Caco-2 (cell line): ENCODE results near the gene CD9. TPM values are rescaled to one million over a fixed set of nuclear protein-coding genes. Genes with fewer than 3 reads are reported as not detected.

Experiments
- BruUV-seq: library from RNA; stranded (reverse); fragments of 400-500 nt; replicated peaks from 2 replicates; lab custom pipeline; 2021; lab: Mats Ljungman, UMichigan
- CTCF ChIA-PET: fragments of 300-600 bp; sonication (Branson Sonifier 250); formaldehyde crosslinking; loops from one replicate; lab custom pipeline; 2022; ENCODE audit warnings: antibody characterized with exemption; lab: Charles Lee
- POLR2A ChIA-PET: fragments of 300-600 bp; sonication (Branson Sonifier 250); formaldehyde crosslinking; loops from one replicate; lab custom pipeline; 2022; ENCODE audit warnings: antibody characterized with exemption; lab: Charles Lee
- DNase-seq, 2 experiments: peaks; one replicate each; pipeline versions ENCODE4 v3.0.0 to v3.0.0-alpha.2; 2020 to 2022
- H3K27me3 ChIP-seq: replicated peaks from 2 replicates; pipeline ENCODE4 v1.6.0; 2011; ENCODE audit warnings: low read length; ENCODE audit not compliant: control insufficient read depth, insufficient read depth
- H3K36me3 ChIP-seq: 2 replicates; pipeline ENCODE4 v1.5.1; 2011; ENCODE audit warnings: low read length; ENCODE audit not compliant: control insufficient read depth, insufficient read depth
- H3K4me1 ChIP-seq: fragments of 250-450 bp; sonication (Bioruptor Pico); 2 replicates; pipeline ENCODE4 v1.5.1; 2020; ENCODE audit warnings: mild to moderate bottlenecking
- H3K4me3 ChIP-seq: 2 replicates; pipeline ENCODE4 v1.5.1; 2011; ENCODE audit warnings: low read depth, mild to moderate bottlenecking, control low read depth, low read length
- H3K9me3 ChIP-seq: fragments of 250-450 bp; sonication (Bioruptor Pico); 2 replicates; pipeline ENCODE4 v1.5.1; 2020; ENCODE audit warnings: mild to moderate bottlenecking, moderate library complexity
- H3K27ac Mint-ChIP-seq: one replicate; pipeline ENCODE4 v1.8.0; 2022; ENCODE audit warnings: mixed read lengths; ENCODE audit not compliant: unreplicated experiment
- H3K27me3 Mint-ChIP-seq: one replicate; pipeline ENCODE4 v1.8.0; 2022; ENCODE audit warnings: mixed read lengths; ENCODE audit not compliant: insufficient read depth, unreplicated experiment
- H3K36me3 Mint-ChIP-seq: one replicate; pipeline ENCODE4 v1.8.0; 2022; ENCODE audit warnings: mild to moderate bottlenecking, mixed read lengths; ENCODE audit not compliant: insufficient read depth, unreplicated experiment
- H3K4me1 Mint-ChIP-seq: one replicate; pipeline ENCODE4 v1.8.0; 2022; ENCODE audit warnings: low read depth, mixed read lengths; ENCODE audit not compliant: unreplicated experiment
- H3K4me3 Mint-ChIP-seq: one replicate; pipeline ENCODE4 v1.8.0; 2022; ENCODE audit warnings: mild to moderate bottlenecking, moderate library complexity, mixed read lengths; ENCODE audit not compliant: unreplicated experiment
- H3K9me3 Mint-ChIP-seq: one replicate; pipeline ENCODE4 v1.8.0; 2022; ENCODE audit warnings: mixed read lengths; ENCODE audit not compliant: unreplicated experiment
- intact Hi-C: fragments of 100-400 bp; cut with micrococcal nuclease; formaldehyde crosslinking; loops from one replicate; pipeline ENCODE4 v1.10.0; 2022; ENCODE audit not compliant: unreplicated experiment
- total RNA-seq: library from RNA; stranded (reverse); gene quantifications from 2 replicates; pipeline ENCODE4 v1.2.3, GENCODE V29; 2022
- TF ChIP-seq, protein P1 (sequence below), 2 experiments: fragments of 200-600 bp in 1 of 2; IDR thresholded peaks; 1 replicate in 1 of 2; 2 replicates in 1 of 2; pipeline versions ENCODE4 v1.5.1 to v1.8.0; 2011 to 2022; ENCODE audit warnings: antibody characterized with exemption in 1 of 2, control low read depth in 1 of 2, inconsistent platforms in 1 of 2, low read depth in 1 of 2, low read length in 1 of 2, mild to moderate bottlenecking in 1 of 2, moderate library complexity in 1 of 2; ENCODE audit not compliant: insufficient read depth in 1 of 2, severe bottlenecking in 1 of 2, unreplicated experiment in 1 of 2

Gene CD9
- total RNA-seq, 1 experiment from 2014 or later: 170 TPM

DNA sequence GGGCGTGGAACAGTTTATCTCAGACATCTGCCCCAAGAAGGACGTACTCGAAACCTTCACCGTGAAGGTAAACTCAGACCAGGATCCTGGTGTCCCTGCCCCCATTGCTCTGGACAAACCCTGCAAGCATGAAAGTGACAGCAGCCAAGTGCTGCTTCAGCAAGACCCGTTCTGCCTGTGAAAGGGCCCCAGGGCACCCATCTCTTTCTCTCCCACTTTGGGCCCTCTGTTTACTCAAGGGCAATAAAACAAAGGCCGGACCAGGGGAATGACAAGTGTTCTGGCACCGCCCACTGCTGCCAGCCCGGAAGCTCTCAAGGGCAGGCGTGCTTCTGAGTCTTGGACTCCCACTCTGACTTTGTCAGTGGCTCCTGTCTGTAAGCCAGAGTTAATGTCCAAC lies 35.3 kb downstream of the CD9 start:
- Histone ChIP-seq H3K4me1 (peaks cover 43% of the 10 kb centered on the region), H3K9me3 (no peaks in the 10 kb centered on the region), H3K36me3 (peaks cover 8% of the 10 kb centered on the region), H3K27me3 (no peaks in the 10 kb centered on the region), H3K4me3 (no peak overlapping the region)
- peak; percentile 89 to 93 for DNase-seq
- CTCF ChIA-PET: interaction anchor here (1.0 to 1.6 kb wide), 2 partner anchors 40 kb away, joined by 5 to 6 read pairs; no protein-coding TSS in a partner anchor
- BruUV-seq: no TSS peak
- peaks cover 53% of the 10 kb centered on the region for H3K36me3 Mint-ChIP-seq
- POLR2A ChIA-PET: interaction anchor here (0.7 kb wide), 2 partner anchors 13 to 121 kb away, joined by 3 read pairs; no protein-coding TSS in a partner anchor
- TF ChIP-seq, protein P1, sequence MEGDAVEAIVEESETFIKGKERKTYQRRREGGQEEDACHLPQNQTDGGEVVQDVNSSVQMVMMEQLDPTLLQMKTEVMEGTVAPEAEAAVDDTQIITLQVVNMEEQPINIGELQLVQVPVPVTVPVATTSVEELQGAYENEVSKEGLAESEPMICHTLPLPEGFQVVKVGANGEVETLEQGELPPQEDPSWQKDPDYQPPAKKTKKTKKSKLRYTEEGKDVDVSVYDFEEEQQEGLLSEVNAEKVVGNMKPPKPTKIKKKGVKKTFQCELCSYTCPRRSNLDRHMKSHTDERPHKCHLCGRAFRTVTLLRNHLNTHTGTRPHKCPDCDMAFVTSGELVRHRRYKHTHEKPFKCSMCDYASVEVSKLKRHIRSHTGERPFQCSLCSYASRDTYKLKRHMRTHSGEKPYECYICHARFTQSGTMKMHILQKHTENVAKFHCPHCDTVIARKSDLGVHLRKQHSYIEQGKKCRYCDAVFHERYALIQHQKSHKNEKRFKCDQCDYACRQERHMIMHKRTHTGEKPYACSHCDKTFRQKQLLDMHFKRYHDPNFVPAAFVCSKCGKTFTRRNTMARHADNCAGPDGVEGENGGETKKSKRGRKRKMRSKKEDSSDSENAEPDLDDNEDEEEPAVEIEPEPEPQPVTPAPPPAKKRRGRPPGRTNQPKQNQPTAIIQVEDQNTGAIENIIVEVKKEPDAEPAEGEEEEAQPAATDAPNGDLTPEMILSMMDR (IDR thresholded peaks at IDR 0.05; ENCODE audit: insufficient read depth in 1 of 2, low read depth in 1 of 2, low read length in 1 of 2, severe bottlenecking in 1 of 2, unreplicated experiment in 1 of 2): no peak
- H3K27me3 Mint-ChIP-seq: no peaks in the 10 kb centered on the region
- H3K4me1 Mint-ChIP-seq: peaks cover 54% of the 10 kb centered on the region
- peak overlapping the region; percentile 39 for H3K4me3 Mint-ChIP-seq
- peak overlapping the region; percentile 69 for H3K27ac Mint-ChIP-seq
- H3K9me3 Mint-ChIP-seq: no peaks in the 10 kb centered on the region
- intact Hi-C loops: loop anchor here (1.0 kb wide), 3 partner anchors 35 to 43 kb away; partner anchors contain the start of gene CD9

DNA sequence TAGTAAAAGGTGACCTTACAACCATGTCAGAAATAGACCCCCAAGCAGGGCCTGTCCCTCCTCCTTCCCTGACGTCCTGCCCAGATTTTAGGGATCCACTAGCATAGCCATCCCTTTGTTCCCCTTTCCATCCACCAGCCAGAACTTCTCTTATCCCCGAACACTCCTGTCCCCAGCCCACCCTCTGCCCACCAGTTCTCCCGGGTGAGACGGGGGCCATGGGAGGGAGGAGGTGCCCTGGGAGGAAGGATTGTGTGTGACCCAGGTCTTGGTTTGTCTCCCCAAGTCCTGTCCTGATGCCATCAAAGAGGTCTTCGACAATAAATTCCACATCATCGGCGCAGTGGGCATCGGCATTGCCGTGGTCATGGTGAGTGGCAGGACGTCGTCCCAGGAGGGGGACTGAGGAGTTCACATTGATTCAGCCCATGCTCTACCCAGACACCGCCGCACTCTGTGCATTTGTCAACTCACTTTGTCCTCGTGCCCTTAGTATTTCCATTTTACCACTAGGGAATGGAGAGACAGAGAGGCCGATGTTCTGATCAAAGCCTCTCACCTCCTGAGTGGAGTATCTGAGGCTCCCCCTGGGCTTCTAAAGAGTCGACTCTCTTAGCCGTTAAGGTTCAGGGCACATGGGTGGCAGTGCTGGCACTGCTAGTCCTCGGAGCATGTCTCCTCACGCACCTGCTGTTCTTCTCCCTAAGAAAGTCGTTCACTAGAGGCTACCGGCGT lies 35.9 kb downstream of the CD9 start:
- H3K4me1 ChIP-seq: peaks cover 37% of the 10 kb centered on the region
- no peak overlapping the region for H3K4me3 ChIP-seq
- no peaks in the 10 kb centered on the region for H3K27me3 ChIP-seq
- intact Hi-C loops: loop anchor here (1.0 kb wide), 3 partner anchors 36 to 42 kb away; partner anchors contain the start of gene CD9
- DNase-seq: no peak
- ChIA-PET POLR2A (interaction anchor here (0.7 kb wide), 1 partner anchor 13 kb away, joined by 3 read pairs; no protein-coding TSS in a partner anchor), CTCF (interaction anchor here (1.0 to 1.6 kb wide), 2 partner anchors 39 to 40 kb away, joined by 5 to 6 read pairs; no protein-coding TSS in a partner anchor)
- H3K9me3 ChIP-seq: no peaks in the 10 kb centered on the region
- no peaks in the 10 kb centered on the region for H3K27me3 Mint-ChIP-seq
- peaks cover 8% of the 10 kb centered on the region for H3K36me3 ChIP-seq
- no TSS peak for BruUV-seq
- peaks cover 56% of the 10 kb centered on the region for H3K36me3 Mint-ChIP-seq
- peak overlapping the region; percentile 69 for H3K27ac Mint-ChIP-seq
- peaks cover 48% of the 10 kb centered on the region for H3K4me1 Mint-ChIP-seq
- H3K4me3 Mint-ChIP-seq: peak overlapping the region; percentile 39
- no peaks in the 10 kb centered on the region for H3K9me3 Mint-ChIP-seq
- TF ChIP-seq, protein P1 (IDR thresholded peaks at IDR 0.05; ENCODE audit: insufficient read depth in 1 of 2, low read depth in 1 of 2, low read length in 1 of 2, severe bottlenecking in 1 of 2, unreplicated experiment in 1 of 2): no peak

DNA sequence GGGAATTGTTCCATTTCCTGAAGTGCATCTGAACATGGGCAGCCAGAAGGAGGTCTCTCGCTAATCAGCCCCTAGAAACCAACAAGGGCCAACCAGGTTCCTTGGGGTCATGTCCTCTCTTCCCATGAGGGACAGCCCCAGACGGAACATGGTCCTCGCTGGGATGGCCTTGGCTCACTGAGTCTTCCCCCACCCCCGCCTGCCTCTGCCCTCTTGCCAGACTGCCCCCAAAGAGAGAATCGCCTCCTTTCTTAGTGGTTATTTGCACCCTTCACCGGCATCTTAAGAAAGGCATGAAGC lies 36.4 kb downstream of the CD9 start:
- no TSS peak for BruUV-seq
- H3K36me3 Mint-ChIP-seq: peaks cover 59% of the 10 kb centered on the region
- peaks cover 47% of the 10 kb centered on the region for H3K4me1 Mint-ChIP-seq
- intact Hi-C loops: no loop called here
- H3K9me3 Mint-ChIP-seq: no peaks in the 10 kb centered on the region
- H3K27ac Mint-ChIP-seq: no peak overlapping the region
- no peaks in the 10 kb centered on the region for H3K27me3 ChIP-seq
- TF ChIP-seq, protein P1 (IDR thresholded peaks at IDR 0.05; ENCODE audit: insufficient read depth in 1 of 2, low read depth in 1 of 2, low read length in 1 of 2, severe bottlenecking in 1 of 2, unreplicated experiment in 1 of 2): no peak
- H3K9me3 ChIP-seq: no peaks in the 10 kb centered on the region
- no peak overlapping the region for H3K4me3 ChIP-seq
- H3K4me3 Mint-ChIP-seq: no peak overlapping the region
- no peaks in the 10 kb centered on the region for H3K27me3 Mint-ChIP-seq
- H3K4me1 ChIP-seq: peaks cover 32% of the 10 kb centered on the region
- ChIA-PET CTCF (no interaction called here), POLR2A (no interaction called here)
- H3K36me3 ChIP-seq: peaks cover 8% of the 10 kb centered on the region
- no peak for DNase-seq
